ENCODE results near the gene CUX1.

Gene CUX1

GRCh38 chr7:101978683-101979082 lies 161.3 kb downstream of the CUX1 start:
- Histone ChIP-seq H3K4me2 (no peak overlapping the region), H3K9ac (no peak overlapping the region), H4K20me1 (ENCODE audit: insufficient read depth) (no peaks in the 10 kb centered on the region), H3K27ac (no peak overlapping the region), H3K27me3 (ENCODE audit: insufficient read depth, low read depth) (no peaks in the 10 kb centered on the region), H2AFZ (ENCODE audit: low read depth) (no peak overlapping the region), H3K4me3 (IDR thresholded peaks at IDR 0.05; ENCODE audit: insufficient read depth, low read depth, low read length) (no peak overlapping the region), H3K79me2 (ENCODE audit: insufficient read depth, low read depth) (no peaks in the 10 kb centered on the region), H3K4me1 (ENCODE audit: low read depth, poor library complexity, severe bottlenecking) (peaks cover 31% of the 10 kb centered on the region), H3K36me3 (ENCODE audit: insufficient read depth) (no peaks in the 10 kb centered on the region)
- no peak for TF ChIP-seq CTCF (conservative IDR thresholded peaks at IDR 0.05; ENCODE audit: low read depth, low read length)

- Histone ChIP-seq H3K27me3 (ENCODE audit: insufficient read depth, low read depth) (no peaks in the 10 kb centered on the region), H3K4me2 (no peak overlapping the region; the same call in 1 of the 2 replicates), H3K27ac (no peak overlapping the region), H3K4me3 (IDR thresholded peaks at IDR 0.05; ENCODE audit: insufficient read depth, low read depth, low read length) (no peak overlapping the region), H2AFZ (ENCODE audit: low read depth) (no peak overlapping the region), H3K9ac (no peak overlapping the region), H3K4me1 (ENCODE audit: low read depth, poor library complexity, severe bottlenecking) (peaks cover 37% of the 10 kb centered on the region), H3K79me2 (ENCODE audit: insufficient read depth, low read depth) (no peaks in the 10 kb centered on the region; the same call in 1 of the 2 replicates), H4K20me1 (ENCODE audit: insufficient read depth) (no peaks in the 10 kb centered on the region), H3K36me3 (ENCODE audit: insufficient read depth) (no peaks in the 10 kb centered on the region)
- no peak for TF ChIP-seq CTCF (conservative IDR thresholded peaks at IDR 0.05; ENCODE audit: low read depth, low read length)
These were observed 165.9 kb downstream of the CUX1 start for GRCh38 chr7:101983147-101983811.

- no peak overlapping the region for H3K4me3 ChIP-seq (IDR thresholded peaks at IDR 0.05; ENCODE audit: insufficient read depth, low read depth, low read length)
- H3K27me3 ChIP-seq (ENCODE audit: insufficient read depth, low read depth) = no peaks in the 10 kb centered on the region
- no peak overlapping the region for H3K27ac ChIP-seq
- H2AFZ ChIP-seq (ENCODE audit: low read depth) = no peak overlapping the region
- TF ChIP-seq CTCF (conservative IDR thresholded peaks at IDR 0.05; ENCODE audit: low read depth, low read length) = no peak
- peaks cover 47% of the 10 kb centered on the region for H3K4me1 ChIP-seq (ENCODE audit: low read depth, poor library complexity, severe bottlenecking)
- no peaks in the 10 kb centered on the region for H4K20me1 ChIP-seq (ENCODE audit: insufficient read depth)
- H3K9ac ChIP-seq = no peak overlapping the region
- no peaks in the 10 kb centered on the region; the same call in 1 of the 2 replicates for H3K79me2 ChIP-seq (ENCODE audit: insufficient read depth, low read depth)
- no peak overlapping the region for H3K4me2 ChIP-seq
- no peaks in the 10 kb centered on the region for H3K36me3 ChIP-seq (ENCODE audit: insufficient read depth)
These were observed 166.9 kb downstream of the CUX1 start for GRCh38 chr7:101984133-101984879.

GRCh38 chr7:101985057-101985902 lies 167.9 kb downstream of the CUX1 start:
- no peaks in the 10 kb centered on the region for H4K20me1 ChIP-seq (ENCODE audit: insufficient read depth)
- H3K36me3 ChIP-seq (ENCODE audit: insufficient read depth) = no peaks in the 10 kb centered on the region
- no peak overlapping the region for H3K9ac ChIP-seq
- H2AFZ ChIP-seq (ENCODE audit: low read depth) = no peak overlapping the region
- H3K79me2 ChIP-seq (ENCODE audit: insufficient read depth, low read depth) = no peaks in the 10 kb centered on the region; the same call in 1 of the 2 replicates
- no peaks in the 10 kb centered on the region for H3K27me3 ChIP-seq (ENCODE audit: insufficient read depth, low read depth)
- H3K4me3 ChIP-seq (IDR thresholded peaks at IDR 0.05; ENCODE audit: insufficient read depth, low read depth, low read length) = no peak overlapping the region
- H3K27ac ChIP-seq = no peak overlapping the region
- no peak overlapping the region for H3K4me2 ChIP-seq
- peaks cover 57% of the 10 kb centered on the region for H3K4me1 ChIP-seq (ENCODE audit: low read depth, poor library complexity, severe bottlenecking)
- no peak for TF ChIP-seq CTCF (conservative IDR thresholded peaks at IDR 0.05; ENCODE audit: low read depth, low read length)

Measured in KMS-11 (cell line).